K562 (cell line): ENCODE data around the gene POU2F1. TPM values are rescaled to one million over a fixed set of nuclear protein-coding genes. Genes with fewer than 3 reads are reported as not detected.

Experiments used
- C11orf30 ChIP-seq: fragments of 450-650 bp; IDR thresholded peaks from 2 replicates; pipeline ENCODE4 v1.6.1; 2016; ENCODE audit warnings: low read depth, mild to moderate bottlenecking
- ETV1 ChIP-seq: fragments of 450-650 bp; conservative IDR thresholded peaks from 2 replicates; pipeline ENCODE4 v1.6.1; 2016; ENCODE audit warnings: missing genetic modification characterization, control low read depth, low read depth, missing compliant biosample characterization
- HMG20B ChIP-seq: fragments of 250-450 bp; sonication (Bioruptor Pico); IDR thresholded peaks from 2 replicates; pipeline ENCODE4 v1.5.0; 2021; ENCODE audit warnings: mild to moderate bottlenecking
- MAFF ChIP-seq: IDR thresholded peaks from 2 replicates; pipeline ENCODE4 v1.6.1; 2012; ENCODE audit warnings: low read length, improper control_type of control experiment
- MAFG ChIP-seq: fragments of 450-650 bp; conservative IDR thresholded peaks from 2 replicates; pipeline ENCODE4 v1.6.1; 2016; ENCODE audit warnings: missing genetic modification characterization, missing compliant biosample characterization
- MYBL2 ChIP-seq, 2 experiments: fragments of 450-650 bp in 1 of 2; sonication (generic) in 1 of 2; formaldehyde crosslinking in 1 of 2; IDR thresholded peaks; 2 replicates each; pipeline versions ENCODE4 v1.6.1 to v1.8.1; 2017 to 2022; ENCODE audit warnings: borderline replicate concordance in 1 of 2, inconsistent platforms in 1 of 2, low read depth in 1 of 2, mild to moderate bottlenecking in 1 of 2, missing genetic modification reagents in 1 of 2, moderate library complexity in 1 of 2
- NFE2 ChIP-seq: IDR thresholded peaks from 2 replicates; pipeline ENCODE4 v1.6.1; 2014; ENCODE audit warnings: antibody characterized with exemption, low read depth
- PKNOX1 ChIP-seq: fragments of 450-650 bp; IDR thresholded peaks from 2 replicates; pipeline ENCODE4 v1.6.1; 2016
- SREBF1 ChIP-seq: fragments of 150-350 bp; IDR thresholded peaks from 2 replicates; pipeline ENCODE4 v1.6.1; 2014; ENCODE audit warnings: antibody characterized with exemption, low read depth, low read length, borderline replicate concordance
- STAG1 ChIP-seq: sonication (generic); formaldehyde crosslinking; IDR thresholded peaks from 2 replicates; pipeline ENCODE4 v1.5.0; 2020; ENCODE audit warnings: missing genetic modification reagents, borderline replicate concordance
- polyA plus RNA-seq, 8 experiments: library from polyadenylated mRNA; depleted of rRNA in 4 of 8; stranded (reverse) in 5 of 8; unstranded in 3 of 8; fragments of >200 nt; fragmentation: Nextera tagmentation in 2 of 8; fragmentation: Illumina TruSeq in 1 of 8; extraction: Ambion mirVana in 2 of 8; extraction: Trizol in 1 of 8; gene quantifications; 2 replicates each; pipeline versions ENCODE4 v1.2.1 to v1.2.3, GENCODE V29; 2011 to 2014; ENCODE audit warnings: inconsistent platforms in 1 of 8, missing spikeins in 1 of 8
- total RNA-seq, 7 experiments: library from RNA; depleted of rRNA in 6 of 7; stranded (reverse); fragments of >200 nt in 6 of 7; fragmentation: Illumina TruSeq in 2 of 7; extraction: Trizol in 2 of 7; gene quantifications; 2 replicates each; pipeline versions ENCODE4 v1.2.1 to v1.2.3, GENCODE V29; 2011 to 2021; ENCODE audit warnings: low replicate concordance in 1 of 7
- TF ChIP-seq, protein P1 (sequence below): fragments of 450-650 bp; formaldehyde crosslinking; IDR thresholded peaks from 2 replicates; pipeline ENCODE4 v1.4.0; 2020; ENCODE audit warnings: mild to moderate bottlenecking, moderate library complexity

Gene POU2F1
- total and polyA plus RNA-seq, 9 of the 15 experiments (the other 6 are each of a cell fraction or from before 2014, with no cell fraction given) = 2.6 to 22.3 (median 8.8) TPM

DNA sequence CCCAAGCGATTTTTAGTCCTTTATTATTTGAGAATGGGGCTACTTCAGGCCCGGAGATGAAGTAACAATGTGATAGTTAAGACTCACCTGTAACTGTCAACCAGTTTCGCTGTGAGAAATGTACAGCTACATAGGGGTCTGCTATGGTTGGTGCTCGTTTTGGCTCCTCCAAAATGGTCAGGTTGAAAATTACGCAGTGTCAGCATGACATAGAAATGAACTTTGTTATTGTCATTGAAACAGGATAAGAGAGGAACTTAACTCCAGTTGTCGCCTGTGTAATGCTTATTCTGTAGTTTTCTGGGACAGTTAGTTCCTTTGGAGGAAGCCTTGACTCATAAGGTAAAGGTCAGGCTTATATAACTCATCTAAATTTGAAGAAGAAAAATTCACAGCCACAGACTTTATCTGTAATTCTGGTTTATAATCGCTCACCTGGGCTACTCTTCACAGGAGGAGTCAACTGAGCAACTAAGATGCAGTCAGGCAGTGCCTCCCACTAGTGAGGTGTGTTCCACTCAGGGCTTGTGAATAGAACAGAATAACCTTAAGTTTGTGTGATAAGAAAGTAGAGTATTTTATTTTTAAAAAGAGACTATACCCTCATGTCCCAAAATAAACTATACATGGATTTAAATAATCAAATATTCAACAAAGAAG is 166.7 kb downstream of the POU2F1 start (continued):
- TF ChIP-seq MYBL2 (IDR thresholded peaks at IDR 0.05; ENCODE audit: low read depth) (no peak), MYBL2 (CRISPR knock-in tag; IDR thresholded peaks at IDR 0.05; ENCODE audit: borderline replicate concordance) (no peak), MAFG (tag) (peak; percentile 97), NFE2 (peak; percentile 72), STAG1 (CRISPR knock-in tag) (no peak), MAFF (peak; percentile 93), PKNOX1 (peak; percentile 35; the same call in 1 of the 2 replicates), C11orf30 (peak; percentile 99), ETV1 (tag) (no peak), SREBF1 (no peak), HMG20B (CRISPR knock-in tag) (no peak)
- TF ChIP-seq, protein P1, sequence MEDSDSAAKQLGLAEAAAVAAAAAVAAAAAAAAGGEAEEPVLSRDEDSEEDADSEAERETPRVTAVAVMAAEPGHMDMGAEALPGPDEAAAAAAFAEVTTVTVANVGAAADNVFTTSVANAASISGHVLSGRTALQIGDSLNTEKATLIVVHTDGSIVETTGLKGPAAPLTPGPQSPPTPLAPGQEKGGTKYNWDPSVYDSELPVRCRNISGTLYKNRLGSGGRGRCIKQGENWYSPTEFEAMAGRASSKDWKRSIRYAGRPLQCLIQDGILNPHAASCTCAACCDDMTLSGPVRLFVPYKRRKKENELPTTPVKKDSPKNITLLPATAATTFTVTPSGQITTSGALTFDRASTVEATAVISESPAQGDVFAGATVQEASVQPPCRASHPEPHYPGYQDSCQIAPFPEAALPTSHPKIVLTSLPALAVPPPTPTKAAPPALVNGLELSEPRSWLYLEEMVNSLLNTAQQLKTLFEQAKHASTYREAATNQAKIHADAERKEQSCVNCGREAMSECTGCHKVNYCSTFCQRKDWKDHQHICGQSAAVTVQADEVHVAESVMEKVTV (CRISPR knock-in tag) = no peak
- TF ChIP-seq, all 486 proteins: peak for 23
